ENCODE results near the gene MOB3B. TPM values are rescaled to one million over a fixed set of nuclear protein-coding genes. Genes with fewer than 3 reads are reported as not detected.
"Not testable (repeated sequence)": the region's sequence is repeated elsewhere in the genome, so short reads cannot be mapped to it uniquely, and the experiment has no call there.

Gene MOB3B
- total RNA-seq, 1 experiment from 2014 or later = 6.9 TPM

DNA sequence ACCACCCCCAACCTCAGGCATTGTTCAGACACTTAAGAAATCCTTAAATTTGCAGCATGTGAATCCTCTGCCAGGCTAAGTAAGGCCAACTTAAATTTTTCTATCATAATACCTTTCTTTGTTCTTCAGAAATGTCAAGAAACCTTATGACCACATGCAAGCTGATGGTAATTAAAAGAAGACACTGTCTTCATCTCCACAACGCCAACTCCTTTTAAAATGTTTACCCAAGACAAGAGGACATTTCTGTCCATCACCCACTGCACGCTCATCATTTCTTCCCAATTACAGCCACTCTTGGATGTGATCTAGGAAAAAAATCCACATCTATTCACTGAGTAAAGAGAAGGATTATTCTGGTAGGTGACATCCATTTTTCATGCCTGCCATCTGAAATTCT is 11.6 kb downstream of the MOB3B start:
- no peak overlapping the region for H3K4me3 ChIP-seq (ENCODE audit: insufficient read depth, low read depth, low read length)
- H3K36me3 ChIP-seq (replicated peaks; ENCODE audit: control insufficient read depth, insufficient read depth, low read length) = no peaks in the 10 kb centered on the region
- H3K27me3 ChIP-seq (ENCODE audit: control insufficient read depth, insufficient read depth, low read length) = no peaks in the 10 kb centered on the region
- DNase-seq = no peak

GRCh38 chr9:27514551-27514950 is 15.1 kb downstream of the MOB3B start:
- Histone ChIP-seq H3K36me3 (replicated peaks; ENCODE audit: control insufficient read depth, insufficient read depth, low read length) (no peaks in the 10 kb centered on the region), H3K4me3 (ENCODE audit: insufficient read depth, low read depth, low read length) (no peak overlapping the region), H3K27me3 (ENCODE audit: control insufficient read depth, insufficient read depth, low read length) (no peaks in the 10 kb centered on the region)
- no peak for DNase-seq

GRCh38 chr9:27511771-27512170 is 17.8 kb downstream of the MOB3B start:
- Histone ChIP-seq H3K36me3 (replicated peaks; ENCODE audit: control insufficient read depth, insufficient read depth, low read length) (no peaks in the 10 kb centered on the region), H3K27me3 (ENCODE audit: control insufficient read depth, insufficient read depth, low read length) (no peaks in the 10 kb centered on the region), H3K4me3 (ENCODE audit: insufficient read depth, low read depth, low read length) (no peak overlapping the region)
- DNase-seq = no peak

- no peak for DNase-seq
- H3K27me3 ChIP-seq (ENCODE audit: control insufficient read depth, insufficient read depth, low read length) = no peaks in the 10 kb centered on the region
- H3K36me3 ChIP-seq (replicated peaks; ENCODE audit: control insufficient read depth, insufficient read depth, low read length) = no peaks in the 10 kb centered on the region
- H3K4me3 ChIP-seq (ENCODE audit: insufficient read depth, low read depth, low read length) = no peak overlapping the region
These were observed 18.8 kb downstream of the MOB3B start for GRCh38 chr9:27510780-27511179.

GRCh38 chr9:27506981-27507380 is 22.6 kb downstream of the MOB3B start:
- no peak for DNase-seq

GRCh38 chr9:27505744-27506161 is 23.9 kb downstream of the MOB3B start:
- Histone ChIP-seq H3K27me3 (ENCODE audit: control insufficient read depth, insufficient read depth, low read length) (no peaks in the 10 kb centered on the region), H3K4me3 (ENCODE audit: insufficient read depth, low read depth, low read length) (no peak overlapping the region), H3K36me3 (replicated peaks; ENCODE audit: control insufficient read depth, insufficient read depth, low read length) (peaks cover 2% of the 10 kb centered on the region)
- DNase-seq = no peak

More at GRCh38 chr9:27506981-27507380, 22.6 kb downstream of the MOB3B start:
- Histone ChIP-seq H3K4me3 (ENCODE audit: insufficient read depth, low read depth, low read length) (no peak overlapping the region), H3K27me3 (ENCODE audit: control insufficient read depth, insufficient read depth, low read length) (no peaks in the 10 kb centered on the region), H3K36me3 (replicated peaks; ENCODE audit: control insufficient read depth, insufficient read depth, low read length) (peaks cover 2% of the 10 kb centered on the region)

DNA sequence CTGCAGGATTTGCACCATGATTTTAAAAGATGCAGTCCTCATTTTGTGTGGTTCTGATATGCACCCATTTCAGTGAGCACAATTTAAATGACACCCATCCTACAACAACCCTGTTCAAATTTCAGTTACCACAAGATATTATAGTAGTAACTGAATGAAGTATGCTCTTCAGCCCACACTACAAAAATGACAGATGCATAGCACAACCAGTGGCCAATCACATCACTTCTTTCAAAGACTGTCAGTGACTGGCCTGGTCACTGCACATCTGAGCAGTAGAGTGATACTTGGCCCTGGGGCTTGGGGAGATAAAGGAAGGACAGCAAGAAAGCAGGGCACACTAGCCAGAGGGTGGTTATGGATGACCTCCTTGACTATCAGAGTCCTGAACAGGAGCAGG is 25.4 kb downstream of the MOB3B start:
- no peak overlapping the region for H3K4me3 ChIP-seq (ENCODE audit: insufficient read depth, low read depth, low read length)
- no peak for DNase-seq
- no peaks in the 10 kb centered on the region for H3K27me3 ChIP-seq (ENCODE audit: control insufficient read depth, insufficient read depth, low read length)
- peaks cover 2% of the 10 kb centered on the region for H3K36me3 ChIP-seq (replicated peaks; ENCODE audit: control insufficient read depth, insufficient read depth, low read length)

DNA sequence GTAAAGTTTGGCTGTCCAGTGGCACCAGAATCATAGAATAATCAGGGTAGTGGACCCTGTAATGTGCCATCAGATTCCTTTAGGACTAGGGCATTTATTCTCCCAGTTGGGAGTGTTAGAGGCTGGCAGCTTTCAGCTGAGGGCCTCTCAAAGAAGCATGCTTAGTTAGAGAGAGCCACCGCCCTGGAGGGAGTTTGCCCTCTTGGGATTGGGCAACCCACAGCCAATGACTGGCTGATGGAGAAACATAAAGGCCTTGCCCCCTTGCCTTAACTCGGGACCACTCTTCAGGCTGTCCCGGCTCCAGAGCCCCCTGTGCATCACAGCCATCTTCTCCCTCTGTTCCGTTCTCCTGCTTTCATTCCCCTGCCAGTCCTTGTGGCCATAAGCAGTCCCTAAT is 26.0 kb downstream of the MOB3B start:
- Histone ChIP-seq H3K4me3 (ENCODE audit: insufficient read depth, low read depth, low read length) (no peak overlapping the region), H3K27me3 (ENCODE audit: control insufficient read depth, insufficient read depth, low read length) (no peaks in the 10 kb centered on the region), H3K36me3 (replicated peaks; ENCODE audit: control insufficient read depth, insufficient read depth, low read length) (peaks cover 2% of the 10 kb centered on the region)
- no peak for DNase-seq

- not testable (repeated sequence) for H3K27me3 ChIP-seq (ENCODE audit: control insufficient read depth, insufficient read depth, low read length); DNase-seq; H3K4me3 ChIP-seq (ENCODE audit: insufficient read depth, low read depth, low read length); H3K36me3 ChIP-seq (replicated peaks; ENCODE audit: control insufficient read depth, insufficient read depth, low read length)
These were observed 28.7 kb downstream of the MOB3B start for GRCh38 chr9:27500902-27501301.

DNA sequence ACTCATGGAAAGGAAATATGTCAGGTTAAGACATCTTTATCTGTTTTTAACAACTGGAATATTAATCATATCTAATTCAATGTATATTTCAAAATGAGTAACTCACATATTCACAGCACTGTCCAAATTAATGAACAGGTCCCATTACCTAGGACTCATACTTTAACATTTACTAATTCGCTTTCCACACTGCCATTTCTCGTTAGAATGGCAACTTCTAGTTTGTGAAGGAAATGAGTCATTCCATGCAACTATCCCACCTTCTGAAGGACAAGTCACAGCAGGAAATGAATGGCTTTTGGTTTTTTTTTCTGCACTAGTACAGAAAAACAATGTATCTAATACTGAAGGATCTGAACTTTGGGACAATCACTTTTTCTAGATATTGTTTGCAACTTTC is 30.2 kb downstream of the MOB3B start:
- Histone ChIP-seq H3K27me3 (ENCODE audit: control insufficient read depth, insufficient read depth, low read length) (no peaks in the 10 kb centered on the region), H3K36me3 (replicated peaks; ENCODE audit: control insufficient read depth, insufficient read depth, low read length) (no peaks in the 10 kb centered on the region), H3K4me3 (ENCODE audit: insufficient read depth, low read depth, low read length) (no peak overlapping the region)
- DNase-seq = no peak

DNA sequence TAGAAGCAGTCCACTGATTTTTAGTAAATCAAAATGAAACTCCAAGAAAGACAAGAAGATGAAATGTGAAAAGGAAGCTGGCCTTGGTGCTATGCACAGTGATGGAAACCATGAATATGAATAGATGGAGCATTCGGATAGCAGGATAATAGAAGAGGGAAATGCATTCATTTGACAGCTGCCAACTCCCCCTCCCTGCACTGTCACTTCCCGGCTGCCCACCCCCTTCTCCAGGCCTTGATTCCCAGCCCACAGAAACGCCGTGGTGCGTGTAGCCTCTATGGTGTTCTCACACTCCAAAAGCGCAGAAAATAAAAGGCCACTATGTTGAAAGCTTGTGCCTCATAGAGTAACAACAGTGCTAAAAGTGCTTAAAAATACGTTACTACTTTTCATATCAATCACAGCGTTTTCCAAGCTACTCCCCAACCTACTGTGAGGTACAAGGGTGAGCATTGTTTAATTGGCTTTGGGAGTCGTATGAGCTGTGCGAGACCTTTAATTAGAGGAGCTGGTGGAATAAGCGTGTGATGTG is 31.7 kb downstream of the MOB3B start:
- no peak for DNase-seq

DNA sequence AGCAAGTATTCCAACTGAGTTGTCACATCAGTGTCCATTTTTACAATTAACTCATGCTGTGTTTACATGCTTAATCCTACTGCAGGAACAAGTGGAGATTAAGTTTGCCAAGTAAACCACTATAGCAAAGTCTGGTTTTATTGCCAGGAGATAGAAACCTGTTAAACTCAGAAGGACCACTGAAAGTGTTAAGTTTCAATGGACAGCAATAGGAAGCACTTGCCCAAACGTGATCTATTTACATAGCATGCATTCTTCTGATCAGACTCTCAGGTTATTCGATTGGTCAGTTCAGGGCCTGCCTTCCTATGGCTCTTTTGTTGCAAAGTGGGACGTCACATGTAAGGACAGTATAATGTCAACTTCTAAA is 33.5 kb downstream of the MOB3B start:
- DNase-seq = no peak
- Histone ChIP-seq H3K4me3 (ENCODE audit: insufficient read depth, low read depth, low read length) (no peak overlapping the region), H3K36me3 (replicated peaks; ENCODE audit: control insufficient read depth, insufficient read depth, low read length) (no peaks in the 10 kb centered on the region)

More for the DNA sequence above, 31.7 kb downstream of the MOB3B start:
- Histone ChIP-seq H3K4me3 (ENCODE audit: insufficient read depth, low read depth, low read length) (no peak overlapping the region), H3K27me3 (ENCODE audit: control insufficient read depth, insufficient read depth, low read length) (no peaks in the 10 kb centered on the region), H3K36me3 (replicated peaks; ENCODE audit: control insufficient read depth, insufficient read depth, low read length) (no peaks in the 10 kb centered on the region)

GRCh38 chr9:27495480-27496134 is 34.0 kb downstream of the MOB3B start:
- Histone ChIP-seq H3K4me3 (ENCODE audit: insufficient read depth, low read depth, low read length) (no peak overlapping the region), H3K27me3 (ENCODE audit: control insufficient read depth, insufficient read depth, low read length) (no peaks in the 10 kb centered on the region), H3K36me3 (replicated peaks; ENCODE audit: control insufficient read depth, insufficient read depth, low read length) (no peaks in the 10 kb centered on the region)
- DNase-seq = no peak

More for the DNA sequence above, 33.5 kb downstream of the MOB3B start:
- H3K27me3 ChIP-seq (ENCODE audit: control insufficient read depth, insufficient read depth, low read length) = no peaks in the 10 kb centered on the region

- Histone ChIP-seq H3K27me3 (ENCODE audit: control insufficient read depth, insufficient read depth, low read length) (no peaks in the 10 kb centered on the region), H3K36me3 (replicated peaks; ENCODE audit: control insufficient read depth, insufficient read depth, low read length) (no peaks in the 10 kb centered on the region), H3K4me3 (ENCODE audit: insufficient read depth, low read depth, low read length) (no peak overlapping the region)
- no peak for DNase-seq
These were observed 38.5 kb downstream of the MOB3B start for GRCh38 chr9:27491154-27491553.

DNA sequence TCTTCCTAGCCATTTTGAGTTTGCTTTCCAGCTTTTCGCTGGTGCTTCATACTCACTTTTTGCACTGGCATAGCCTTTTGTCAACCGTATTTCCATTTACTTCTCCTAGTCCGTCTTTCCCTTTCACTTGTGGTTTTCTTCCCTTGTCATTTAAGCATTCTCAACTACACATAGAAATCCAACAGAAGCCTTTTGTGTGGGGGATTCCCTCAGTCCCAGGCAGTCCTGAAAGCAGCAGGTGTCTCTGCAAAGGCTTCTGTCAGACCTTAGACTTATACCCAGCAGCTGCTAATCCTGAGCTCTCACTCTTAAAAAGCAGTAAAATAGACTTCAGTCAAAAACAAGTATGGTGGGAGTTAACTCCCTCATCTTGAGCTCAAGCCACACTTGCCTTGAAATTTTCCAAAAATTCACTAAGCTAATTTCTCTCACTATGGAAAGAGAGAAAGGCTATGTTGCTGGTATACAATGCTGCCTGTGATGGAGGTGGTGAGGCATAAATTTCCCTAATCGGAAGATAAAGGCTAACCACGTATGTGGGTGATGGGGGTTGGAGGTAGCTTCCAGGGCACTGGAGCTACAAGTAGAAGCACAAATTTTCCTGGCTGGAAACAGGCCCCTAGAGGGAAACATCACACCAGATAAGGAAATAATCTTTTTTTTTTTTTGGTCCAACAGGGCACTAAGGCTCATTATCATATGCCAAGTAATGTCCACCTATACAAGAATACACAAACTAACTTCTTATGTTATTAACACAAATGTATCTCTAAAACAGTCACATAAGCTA is 40.3 kb downstream of the MOB3B start:
- Histone ChIP-seq H3K27me3 (ENCODE audit: control insufficient read depth, insufficient read depth, low read length) (no peaks in the 10 kb centered on the region), H3K36me3 (replicated peaks; ENCODE audit: control insufficient read depth, insufficient read depth, low read length) (no peaks in the 10 kb centered on the region), H3K4me3 (ENCODE audit: insufficient read depth, low read depth, low read length) (no peak overlapping the region)
- peak; percentile 42 for DNase-seq
